Fibroblast of skin of left biceps (primary cell): Measurements from ENCODE around the gene BCAM.
"Not testable (repeated sequence)": the region's sequence is repeated elsewhere in the genome, so short reads cannot be mapped to it uniquely, and the experiment has no call there.

Experiments
- DNase-seq, 2 experiments: peaks; one replicate each; pipeline ENCODE4 v3.0.0-alpha.2; 2013; ENCODE audit warnings: low read depth in 2 of 2

The BCAM gene

DNA sequence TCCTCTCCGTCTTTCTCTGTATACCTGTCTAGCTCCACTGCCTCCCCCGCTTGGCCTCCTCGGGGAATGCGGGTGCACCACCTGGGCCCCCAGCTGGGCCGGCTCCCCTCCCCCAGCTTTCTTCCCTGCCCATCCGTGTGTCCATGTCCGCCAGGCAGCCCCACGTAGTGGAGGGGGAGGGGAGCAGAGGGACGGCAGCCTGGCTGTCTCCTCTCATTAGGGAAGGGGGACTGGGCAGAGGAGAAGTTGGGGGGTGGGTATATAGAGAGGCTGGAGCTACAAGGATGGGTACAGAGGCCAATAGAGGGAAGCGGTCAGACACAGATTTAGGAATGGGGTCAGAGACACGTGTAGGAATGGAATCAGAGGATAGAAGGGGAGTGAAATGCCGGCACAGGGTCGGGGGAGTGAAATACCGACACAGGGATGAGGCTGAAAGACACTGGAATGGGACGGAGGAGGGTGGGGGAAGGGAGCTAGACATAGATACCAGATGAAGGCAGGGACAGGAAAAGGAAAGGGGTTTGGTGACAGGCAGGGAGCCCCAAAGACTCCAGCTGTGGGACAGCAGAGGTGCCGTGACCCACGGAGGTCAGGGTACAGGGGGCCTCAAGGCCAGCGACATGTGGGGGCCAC lies 40.0 kb downstream of the BCAM start:
- no peak for DNase-seq

DNA sequence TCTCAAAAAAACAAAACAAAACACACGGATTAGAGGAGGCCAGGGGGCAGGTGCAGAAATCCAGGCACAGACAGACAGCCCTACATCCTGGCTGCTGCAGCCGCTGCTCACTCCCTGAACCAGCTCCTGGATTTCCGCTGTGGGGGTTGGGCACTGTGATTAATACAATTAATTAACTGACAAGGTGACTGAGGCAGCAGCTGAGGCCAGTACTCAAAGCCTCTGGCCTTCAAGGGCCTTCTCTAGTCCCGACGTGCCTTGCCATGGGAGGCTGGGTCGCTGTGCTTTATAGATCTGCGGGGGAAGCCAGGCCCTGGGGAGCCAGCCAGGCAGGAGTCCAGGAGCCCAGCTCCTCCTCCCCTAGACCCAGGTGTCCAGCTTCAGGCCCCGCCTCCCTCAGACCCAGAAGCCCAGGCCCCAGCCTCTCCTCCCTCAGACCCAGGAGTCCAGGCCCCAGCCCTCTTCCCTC lies 41.8 kb downstream of the BCAM start:
- no peak for DNase-seq

DNA sequence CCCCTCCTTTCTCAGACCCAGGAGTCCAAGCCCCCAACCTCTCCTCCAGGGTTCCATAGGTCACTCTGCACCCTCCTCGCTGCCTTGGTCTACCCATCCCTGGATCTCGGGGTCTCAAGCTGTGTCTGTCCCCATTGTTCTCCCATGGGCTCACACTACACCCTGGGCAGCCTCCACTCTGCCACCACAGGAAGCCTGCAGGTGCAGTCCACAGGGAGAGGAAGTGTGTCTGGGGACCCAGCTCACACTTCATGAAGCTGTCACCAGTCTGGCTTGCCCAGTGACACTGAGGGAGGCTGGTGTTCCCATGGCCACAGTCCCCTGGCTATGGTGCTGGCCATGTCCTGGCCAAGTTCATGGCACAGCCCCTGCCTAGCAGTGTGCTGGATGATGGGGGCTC lies 42.5 kb downstream of the BCAM start:
- no peak for DNase-seq

DNA sequence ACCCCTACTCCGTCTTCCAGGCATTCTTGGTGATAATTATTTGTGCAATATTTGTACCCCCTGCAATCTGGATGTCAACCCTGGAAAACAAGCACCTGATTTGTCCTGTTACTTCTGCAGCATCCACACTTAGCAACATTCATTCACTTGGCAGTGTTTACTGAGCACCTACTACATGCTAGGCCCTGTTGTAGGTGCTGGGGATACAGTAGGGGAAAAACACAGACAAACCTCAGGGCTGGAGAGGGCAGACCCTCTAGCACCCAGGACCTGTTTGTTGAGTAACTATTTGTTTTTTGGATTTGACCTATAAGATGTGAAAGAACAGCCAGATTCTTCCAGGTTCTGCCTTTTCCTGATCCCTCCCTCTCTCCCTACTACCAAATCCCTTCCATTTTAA lies 46.7 kb downstream of the BCAM start:
- DNase-seq = no peak

DNA sequence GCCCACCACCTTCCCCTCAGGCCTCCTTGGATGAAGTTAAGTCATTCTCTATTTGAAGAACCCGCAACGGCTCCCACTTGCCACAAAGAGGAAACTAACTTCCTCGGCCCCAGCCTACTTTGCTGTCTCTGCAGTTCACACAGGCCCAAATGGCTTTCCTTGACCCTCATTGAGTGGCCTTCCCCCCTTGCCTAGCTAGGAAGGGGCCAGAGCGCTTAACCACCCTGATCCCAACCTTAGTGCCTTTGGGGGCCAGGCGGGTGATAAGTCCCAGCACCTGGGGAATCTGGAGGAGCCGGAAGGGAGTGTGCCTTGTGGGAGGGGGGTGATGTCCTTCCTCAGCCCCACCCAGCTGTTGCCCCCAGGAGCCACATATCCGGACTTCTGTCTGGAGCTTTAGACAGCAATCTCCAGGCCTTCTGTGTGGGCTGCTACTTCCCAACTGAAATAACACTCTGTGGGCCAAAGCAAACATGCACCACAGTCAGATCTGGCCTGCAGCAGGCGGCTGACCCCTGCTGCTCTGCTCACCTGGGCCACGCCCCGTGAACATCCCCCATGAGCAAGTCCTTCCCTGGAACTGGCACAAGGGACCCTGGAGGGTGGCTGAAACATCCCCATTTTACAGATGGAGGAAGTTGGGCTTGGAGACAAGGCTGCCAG lies 47.6 kb downstream of the BCAM start:
- no peak for DNase-seq

DNA sequence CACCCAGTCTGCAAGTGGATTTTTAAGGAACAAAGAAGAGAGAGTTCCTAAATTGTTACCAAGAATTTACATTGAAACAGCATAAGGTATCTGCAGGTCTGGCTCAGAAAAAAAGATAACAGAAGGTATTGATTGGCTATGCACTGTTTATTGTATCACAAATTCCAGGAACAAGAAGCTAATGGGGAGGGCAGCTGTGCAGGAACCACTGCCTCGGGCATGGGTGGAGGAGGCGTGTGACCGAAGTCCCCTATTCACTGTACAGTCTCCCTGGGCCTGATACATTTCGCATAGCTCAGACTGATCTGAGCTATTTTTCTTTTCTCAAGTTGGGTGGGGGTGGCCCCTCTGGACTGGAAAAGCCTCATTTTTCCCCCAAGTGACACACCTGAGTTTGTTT lies 48.9 kb downstream of the BCAM start:
- DNase-seq = no peak

DNA sequence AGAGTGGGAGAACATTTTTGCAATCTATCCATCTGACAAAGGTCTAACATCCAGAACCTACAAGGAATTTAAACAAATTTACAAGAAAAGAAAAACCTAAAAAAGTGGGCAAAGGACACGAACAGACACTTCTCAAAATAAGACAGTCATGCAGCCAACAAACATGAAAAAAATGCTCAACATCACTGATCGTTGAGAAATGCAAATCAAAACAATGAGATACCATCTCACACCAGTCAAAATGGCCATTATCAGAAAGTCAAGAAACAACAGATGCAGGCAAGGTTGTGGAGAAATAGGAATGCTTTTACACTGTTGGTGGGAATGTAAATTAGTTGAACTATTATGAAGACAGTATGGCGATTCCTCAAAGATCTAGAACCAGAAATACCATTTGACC lies 52.7 kb downstream of the BCAM start:
- DNase-seq = not testable (repeated sequence)

DNA sequence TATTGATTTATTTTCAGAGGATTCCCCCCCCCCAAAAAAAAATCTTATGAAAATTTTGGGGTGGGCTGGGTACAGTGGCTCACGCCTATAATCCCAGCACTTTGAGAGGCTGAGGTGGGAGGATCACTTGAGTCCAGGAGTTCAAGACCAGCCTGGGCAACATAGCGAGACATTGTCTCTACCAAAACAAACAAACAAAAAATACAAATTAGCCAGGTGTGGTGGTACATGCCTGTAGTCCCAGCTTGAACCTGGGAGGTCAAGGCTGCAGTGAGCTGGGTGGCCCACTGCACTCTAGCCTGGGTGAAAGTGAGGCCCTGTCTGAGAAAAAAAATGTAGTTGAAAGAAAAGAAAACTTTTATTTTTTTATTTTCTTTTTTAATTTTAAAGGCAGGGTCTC lies 55.1 kb downstream of the BCAM start:
- no peak for DNase-seq

DNA sequence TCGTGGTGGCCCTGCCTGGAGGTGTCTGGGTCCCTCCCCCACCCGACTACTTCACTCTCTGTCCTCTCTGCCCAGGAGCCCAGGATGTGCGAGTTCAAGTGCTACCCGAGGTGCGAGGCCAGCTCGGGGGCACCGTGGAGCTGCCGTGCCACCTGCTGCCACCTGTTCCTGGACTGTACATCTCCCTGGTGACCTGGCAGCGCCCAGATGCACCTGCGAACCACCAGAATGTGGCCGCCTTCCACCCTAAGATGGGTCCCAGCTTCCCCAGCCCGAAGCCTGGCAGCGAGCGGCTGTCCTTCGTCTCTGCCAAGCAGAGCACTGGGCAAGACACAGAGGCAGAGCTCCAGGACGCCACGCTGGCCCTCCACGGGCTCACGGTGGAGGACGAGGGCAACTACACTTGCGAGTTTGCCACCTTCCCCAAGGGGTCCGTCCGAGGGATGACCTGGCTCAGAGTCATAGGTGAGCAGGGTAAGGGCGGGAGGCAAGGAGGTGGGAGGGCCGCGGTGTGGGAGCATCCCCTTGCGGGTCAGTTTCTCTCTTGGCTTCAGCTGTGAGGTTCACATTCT lies 56.4 kb downstream of the BCAM start:
- no peak for DNase-seq

DNA sequence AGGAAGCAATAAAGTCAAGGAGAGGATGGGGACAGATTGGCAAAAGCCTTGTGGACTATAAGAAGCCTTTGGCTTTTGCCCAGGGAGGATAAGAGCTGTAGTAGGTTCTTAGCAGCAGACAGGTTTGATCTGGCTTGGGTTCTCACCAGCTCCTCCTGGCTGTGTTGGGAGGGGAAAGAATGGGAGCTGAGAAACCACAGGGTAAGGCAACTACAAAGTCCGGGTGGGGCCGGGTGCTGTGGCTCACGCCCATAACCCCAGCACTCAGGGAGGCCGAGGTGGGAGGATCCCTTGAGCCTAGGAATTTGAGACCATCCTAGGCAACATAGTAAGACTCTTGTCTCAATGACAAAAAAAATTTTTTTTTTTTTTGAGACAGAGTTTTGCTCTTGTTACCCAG lies 57.8 kb downstream of the BCAM start:
- no peak for DNase-seq

DNA sequence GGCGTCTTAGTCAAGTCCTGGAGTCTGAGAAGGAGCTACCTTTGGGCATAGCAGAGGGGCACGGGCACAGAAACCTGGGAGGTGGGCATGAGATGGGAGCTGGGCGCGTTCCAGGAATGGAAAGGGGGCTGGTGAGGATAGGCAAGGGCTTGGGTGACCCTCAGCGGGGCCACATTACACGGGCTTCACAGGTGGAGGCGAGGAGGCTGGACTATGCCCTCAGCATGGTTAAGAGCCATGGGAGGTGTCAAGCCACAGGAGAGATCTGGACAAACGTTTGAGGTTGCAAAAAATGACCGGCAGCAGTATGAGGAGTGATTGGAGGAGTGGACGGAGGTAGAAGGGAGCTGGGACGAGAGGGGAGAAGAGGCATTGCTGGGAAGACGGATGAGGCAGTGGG lies 58.7 kb downstream of the BCAM start:
- no peak for DNase-seq

DNA sequence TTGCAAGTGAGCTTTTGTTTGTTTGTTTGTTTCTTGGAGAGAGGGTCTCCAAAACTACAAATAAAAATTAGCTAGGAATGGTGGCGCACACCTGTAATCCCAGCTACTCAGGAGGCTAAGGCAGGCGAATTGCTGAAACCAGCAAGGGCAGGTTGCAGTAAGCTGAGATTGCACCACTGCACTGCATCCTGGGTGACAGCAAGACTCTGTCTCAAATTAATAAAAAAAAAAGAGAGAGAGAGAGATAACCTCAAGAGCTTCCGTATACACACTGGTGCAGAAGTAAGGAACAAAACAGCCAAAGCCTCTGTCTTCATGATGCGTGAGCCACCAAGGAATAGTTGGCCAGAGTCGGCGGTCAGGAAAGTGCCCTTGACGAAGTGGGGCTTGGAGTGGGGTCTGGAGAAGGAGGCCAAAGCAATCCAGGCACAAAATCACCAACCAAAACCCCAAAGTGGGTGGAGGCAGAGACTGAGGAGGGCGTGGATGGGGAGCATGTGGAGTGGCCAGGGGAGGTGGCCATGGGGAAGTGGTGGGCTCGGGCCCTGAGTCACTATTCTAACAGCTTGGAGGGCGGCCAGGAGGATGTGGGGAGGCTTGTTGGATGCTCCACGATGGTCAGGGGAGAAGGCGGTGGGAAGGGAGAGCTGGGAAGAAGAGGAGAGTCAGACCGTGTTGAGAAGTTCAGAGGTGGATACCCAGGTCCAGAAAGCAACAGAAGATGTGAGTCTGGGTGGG lies 61.0 kb downstream of the BCAM start:
- DNase-seq = no peak
